MM.1S (cell line): ENCODE data around the gene LAMA4.
A peak's percentile ranks its signal among the peaks of the same experiment; 100 is the strongest.

Experiments used
- DNase-seq: peaks from one replicate; pipeline ENCODE4 v3.0.0-alpha.2; 2015
- H2AFZ ChIP-seq: fragments of 300-600 bp; sonication (generic); 2 replicates; pipeline ENCODE4 v1.6.0; 2016; ENCODE audit warnings: antibody characterized with exemption, low read length
- H3F3A ChIP-seq: fragments of 300-600 bp; sonication (generic); 2 replicates; pipeline ENCODE4 v1.6.1; 2016; ENCODE audit warnings: mild to moderate bottlenecking, antibody characterized with exemption, low read length, moderate library complexity, mixed read lengths; ENCODE audit not compliant: insufficient read depth
- H3K27ac ChIP-seq: fragments of 300-600 bp; sonication (generic); 2 replicates; pipeline ENCODE4 v1.5.1; 2016; ENCODE audit warnings: mild to moderate bottlenecking, low read length
- H3K27me3 ChIP-seq: fragments of 300-600 bp; sonication (generic); replicated peaks from 2 replicates; pipeline ENCODE4 v1.6.0; 2016; ENCODE audit warnings: low read length; ENCODE audit not compliant: insufficient read depth
- H3K36me3 ChIP-seq: fragments of 300-600 bp; sonication (generic); replicated peaks from 2 replicates; pipeline ENCODE4 v1.6.1; 2016; ENCODE audit warnings: mild to moderate bottlenecking, low read length, mixed read lengths; ENCODE audit not compliant: insufficient read depth
- H3K4me1 ChIP-seq: fragments of 300-600 bp; sonication (generic); 2 replicates; pipeline ENCODE4 v1.6.1; 2016; ENCODE audit warnings: low read length, mixed read lengths
- H3K4me2 ChIP-seq: fragments of 300-600 bp; sonication (generic); 2 replicates; pipeline ENCODE4 v1.6.0; 2016; ENCODE audit warnings: low read depth, low read length
- H3K4me3 ChIP-seq: fragments of 300-600 bp; sonication (generic); 2 replicates; pipeline ENCODE4 v1.5.1; 2016; ENCODE audit warnings: low read length, mixed read lengths
- H3K79me2 ChIP-seq: fragments of 300-600 bp; sonication (generic); 2 replicates; pipeline ENCODE4 v1.6.1; 2016; ENCODE audit warnings: mixed run types, low read length, mixed read lengths
- H3K9ac ChIP-seq: fragments of 300-600 bp; sonication (generic); 2 replicates; pipeline ENCODE4 v1.6.1; 2016; ENCODE audit warnings: low read length, mixed read lengths
- H3K9me2 ChIP-seq: fragments of 300-600 bp; sonication (generic); replicated peaks from 2 replicates; pipeline ENCODE4 v1.6.1; 2016; ENCODE audit warnings: mild to moderate bottlenecking, low read length, mixed read lengths; ENCODE audit not compliant: insufficient read depth
- H3K9me3 ChIP-seq: fragments of 300-600 bp; sonication (generic); replicated peaks from 2 replicates; pipeline ENCODE4 v1.6.1; 2016; ENCODE audit warnings: mild to moderate bottlenecking, low read length, mixed read lengths; ENCODE audit not compliant: insufficient read depth
- H4K20me1 ChIP-seq: fragments of 300-600 bp; sonication (generic); 2 replicates; pipeline ENCODE4 v1.6.1; 2016; ENCODE audit warnings: mild to moderate bottlenecking, low read length, moderate library complexity, mixed read lengths; ENCODE audit not compliant: insufficient read depth
- CTCF ChIP-seq: fragments of 300-600 bp; sonication (generic); IDR thresholded peaks from 2 replicates; pipeline ENCODE4 v1.5.1; 2016; ENCODE audit warnings: antibody characterized with exemption, low read length, mixed read lengths
- EZH2 ChIP-seq: fragments of 300-600 bp; sonication (generic); optimal IDR thresholded peaks from 2 replicates; pipeline ENCODE3; 2017; ENCODE audit warnings: low read depth, mild to moderate bottlenecking, antibody characterized with exemption, low read length, mixed read lengths
- EZH2phosphoT487 ChIP-seq: fragments of 300-600 bp; sonication (generic); IDR thresholded peaks from 2 replicates; pipeline ENCODE4 v1.6.1; 2018; ENCODE audit warnings: antibody characterized with exemption, low read length

LAMA4 gene

GRCh38 chr6:112087136-112087911, 167.0 kb downstream of the LAMA4 start, which contains the start of the genes FAM229B and TUBE1:
Gene FAM229B (plus strand): TSS chr6:112087591. CDS start chr6:112099284, 11,693 bp downstream.
Gene TUBE1 (minus strand): TSS chr6:112087482. CDS start chr6:112087434, 48 bp downstream.
- TF ChIP-seq EZH2phosphoT487, result no peak
- Histone ChIP-seq H3K4me1 (no peaks in the 10 kb centered on the region), H3F3A (no peaks in the 10 kb centered on the region), H3K9ac (peak within 1 kb of the TSS; percentile 66), H3K4me2 (peak within 1 kb of the TSS; percentile 85), H3K36me3 (no peaks in the 10 kb centered on the region), H3K9me3 (no peaks in the 10 kb centered on the region), H3K27me3 (no peaks in the 10 kb centered on the region), H3K4me3 (peak within 1 kb of the TSS; percentile 88), H3K79me2 (no peaks in the 10 kb centered on the region), H3K27ac (peak within 1 kb of the TSS; percentile 52; the same call in 1 of the 2 replicates), H2AFZ (peak within 1 kb of the TSS; percentile 88), H4K20me1 (no peaks in the 10 kb centered on the region), H3K9me2 (no peaks in the 10 kb centered on the region)
- DNase-seq, result peak; percentile 97

GRCh38 chr6:112086744-112087135, 167.6 kb downstream of the LAMA4 start:
- H3K79me2 ChIP-seq, result no peaks in the 10 kb centered on the region
- peak; percentile 24 for DNase-seq
- no peaks in the 10 kb centered on the region for H3K4me1 ChIP-seq
- peak overlapping the region; percentile 88 for H2AFZ ChIP-seq
- H3K9me2 ChIP-seq, result no peaks in the 10 kb centered on the region
- no peaks in the 10 kb centered on the region for H3K36me3 ChIP-seq
- no peaks in the 10 kb centered on the region for H3K27me3 ChIP-seq
- H3K9me3 ChIP-seq, result no peaks in the 10 kb centered on the region
- H3K4me3 ChIP-seq, result peak overlapping the region; percentile 88
- TF ChIP-seq EZH2phosphoT487 (no peak), CTCF (peak; percentile 39)
- peak overlapping the region; percentile 66 for H3K9ac ChIP-seq
- H3K4me2 ChIP-seq, result peak overlapping the region; percentile 85
- no peaks in the 10 kb centered on the region for H3F3A ChIP-seq
- no peaks in the 10 kb centered on the region for H4K20me1 ChIP-seq
- H3K27ac ChIP-seq, result peak overlapping the region; percentile 20; the same call in 1 of the 2 replicates

- H3K27ac ChIP-seq, result no peak overlapping the region
- TF ChIP-seq EZH2 (no peak), EZH2phosphoT487 (no peak), CTCF (no peak)
- H3K79me2 ChIP-seq, result no peaks in the 10 kb centered on the region
- H3K4me3 ChIP-seq, result no peak overlapping the region
- no peak overlapping the region for H3K4me2 ChIP-seq
- DNase-seq, result no peak
- no peak overlapping the region for H2AFZ ChIP-seq
- no peak overlapping the region for H3K9ac ChIP-seq
- H3F3A ChIP-seq, result no peaks in the 10 kb centered on the region
- H3K4me1 ChIP-seq, result no peaks in the 10 kb centered on the region
- H3K9me2 ChIP-seq, result no peaks in the 10 kb centered on the region
- H3K36me3 ChIP-seq, result no peaks in the 10 kb centered on the region
- no peaks in the 10 kb centered on the region for H3K9me3 ChIP-seq
- H3K27me3 ChIP-seq, result no peaks in the 10 kb centered on the region
- H4K20me1 ChIP-seq, result no peaks in the 10 kb centered on the region
Observed at GRCh38 chr6:112085286-112086065, 168.9 kb downstream of the LAMA4 start.
